ENCODE measurements around the gene FAXDC2. TPM values are rescaled to one million over a fixed set of nuclear protein-coding genes. Genes with fewer than 3 reads are reported as not detected.

The FAXDC2 gene
- total and polyA plus RNA-seq, 2 of the 13 experiments (the other 11 are each of a cell fraction or from before 2014, with no cell fraction given) = 4.7 to 58.8 TPM

DNA sequence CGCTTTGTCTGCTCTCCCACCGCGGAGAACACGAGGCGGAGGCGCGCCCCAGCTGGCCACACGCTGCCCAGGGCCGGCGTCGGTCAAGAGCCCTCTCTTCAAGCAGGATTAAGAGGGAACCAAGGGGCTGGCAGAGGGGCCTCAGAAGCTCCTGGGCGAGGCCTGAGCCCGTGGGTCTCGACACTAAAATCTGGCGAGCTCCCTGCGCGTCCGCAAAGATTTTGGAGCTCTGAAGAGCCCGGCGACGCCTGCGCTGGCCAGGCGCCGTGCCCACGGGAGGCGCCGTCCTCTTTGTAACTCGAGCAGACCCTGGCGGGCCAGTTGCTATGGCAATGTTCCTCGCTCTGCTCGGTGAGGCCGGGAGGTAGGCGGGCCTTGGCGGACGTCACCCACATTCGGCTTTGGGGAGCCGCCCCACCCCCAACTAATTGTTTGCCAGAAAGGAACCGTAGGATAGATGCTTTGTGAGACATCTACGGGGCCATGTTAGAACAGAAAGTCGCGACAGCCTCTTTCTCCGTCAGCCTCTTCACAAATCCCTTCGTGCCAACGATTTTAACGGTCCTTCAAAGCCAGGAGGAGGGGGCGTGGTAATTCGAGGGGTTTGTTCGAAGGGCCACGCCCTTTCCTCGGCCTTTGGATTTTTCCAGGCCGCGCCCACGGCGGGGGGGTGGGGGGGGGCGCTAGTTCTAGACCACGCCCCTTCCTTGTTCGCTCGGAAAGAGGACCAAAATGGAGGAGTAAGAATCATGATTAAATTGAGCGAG, 7.3 kb upstream of the FAXDC2 start (continued):
- TF ChIP-seq, protein P1, sequence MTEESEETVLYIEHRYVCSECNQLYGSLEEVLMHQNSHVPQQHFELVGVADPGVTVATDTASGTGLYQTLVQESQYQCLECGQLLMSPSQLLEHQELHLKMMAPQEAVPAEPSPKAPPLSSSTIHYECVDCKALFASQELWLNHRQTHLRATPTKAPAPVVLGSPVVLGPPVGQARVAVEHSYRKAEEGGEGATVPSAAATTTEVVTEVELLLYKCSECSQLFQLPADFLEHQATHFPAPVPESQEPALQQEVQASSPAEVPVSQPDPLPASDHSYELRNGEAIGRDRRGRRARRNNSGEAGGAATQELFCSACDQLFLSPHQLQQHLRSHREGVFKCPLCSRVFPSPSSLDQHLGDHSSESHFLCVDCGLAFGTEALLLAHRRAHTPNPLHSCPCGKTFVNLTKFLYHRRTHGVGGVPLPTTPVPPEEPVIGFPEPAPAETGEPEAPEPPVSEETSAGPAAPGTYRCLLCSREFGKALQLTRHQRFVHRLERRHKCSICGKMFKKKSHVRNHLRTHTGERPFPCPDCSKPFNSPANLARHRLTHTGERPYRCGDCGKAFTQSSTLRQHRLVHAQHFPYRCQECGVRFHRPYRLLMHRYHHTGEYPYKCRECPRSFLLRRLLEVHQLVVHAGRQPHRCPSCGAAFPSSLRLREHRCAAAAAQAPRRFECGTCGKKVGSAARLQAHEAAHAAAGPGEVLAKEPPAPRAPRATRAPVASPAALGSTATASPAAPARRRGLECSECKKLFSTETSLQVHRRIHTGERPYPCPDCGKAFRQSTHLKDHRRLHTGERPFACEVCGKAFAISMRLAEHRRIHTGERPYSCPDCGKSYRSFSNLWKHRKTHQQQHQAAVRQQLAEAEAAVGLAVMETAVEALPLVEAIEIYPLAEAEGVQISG (CRISPR knock-in tag; IDR thresholded peaks at IDR 0.05) = peak; percentile 69
- TF ChIP-seq, protein P2, sequence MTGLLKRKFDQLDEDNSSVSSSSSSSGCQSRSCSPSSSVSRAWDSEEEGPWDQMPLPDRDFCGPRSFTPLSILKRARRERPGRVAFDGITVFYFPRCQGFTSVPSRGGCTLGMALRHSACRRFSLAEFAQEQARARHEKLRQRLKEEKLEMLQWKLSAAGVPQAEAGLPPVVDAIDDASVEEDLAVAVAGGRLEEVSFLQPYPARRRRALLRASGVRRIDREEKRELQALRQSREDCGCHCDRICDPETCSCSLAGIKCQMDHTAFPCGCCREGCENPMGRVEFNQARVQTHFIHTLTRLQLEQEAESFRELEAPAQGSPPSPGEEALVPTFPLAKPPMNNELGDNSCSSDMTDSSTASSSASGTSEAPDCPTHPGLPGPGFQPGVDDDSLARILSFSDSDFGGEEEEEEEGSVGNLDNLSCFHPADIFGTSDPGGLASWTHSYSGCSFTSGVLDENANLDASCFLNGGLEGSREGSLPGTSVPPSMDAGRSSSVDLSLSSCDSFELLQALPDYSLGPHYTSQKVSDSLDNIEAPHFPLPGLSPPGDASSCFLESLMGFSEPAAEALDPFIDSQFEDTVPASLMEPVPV (CRISPR knock-in tag; IDR thresholded peaks at IDR 0.05) = peak; percentile 33; the same call in 1 of the 2 replicates
- TF ChIP-seq, protein P3, sequence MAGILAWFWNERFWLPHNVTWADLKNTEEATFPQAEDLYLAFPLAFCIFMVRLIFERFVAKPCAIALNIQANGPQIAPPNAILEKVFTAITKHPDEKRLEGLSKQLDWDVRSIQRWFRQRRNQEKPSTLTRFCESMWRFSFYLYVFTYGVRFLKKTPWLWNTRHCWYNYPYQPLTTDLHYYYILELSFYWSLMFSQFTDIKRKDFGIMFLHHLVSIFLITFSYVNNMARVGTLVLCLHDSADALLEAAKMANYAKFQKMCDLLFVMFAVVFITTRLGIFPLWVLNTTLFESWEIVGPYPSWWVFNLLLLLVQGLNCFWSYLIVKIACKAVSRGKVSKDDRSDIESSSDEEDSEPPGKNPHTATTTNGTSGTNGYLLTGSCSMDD (CRISPR knock-in tag; IDR thresholded peaks at IDR 0.05) = no peak
- TF ChIP-seq HCFC1 (IDR thresholded peaks at IDR 0.05; ENCODE audit: low read depth, low read length) = no peak
- TF ChIP-seq, protein P4, sequence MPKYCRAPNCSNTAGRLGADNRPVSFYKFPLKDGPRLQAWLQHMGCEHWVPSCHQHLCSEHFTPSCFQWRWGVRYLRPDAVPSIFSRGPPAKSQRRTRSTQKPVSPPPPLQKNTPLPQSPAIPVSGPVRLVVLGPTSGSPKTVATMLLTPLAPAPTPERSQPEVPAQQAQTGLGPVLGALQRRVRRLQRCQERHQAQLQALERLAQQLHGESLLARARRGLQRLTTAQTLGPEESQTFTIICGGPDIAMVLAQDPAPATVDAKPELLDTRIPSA (CRISPR knock-in tag; IDR thresholded peaks at IDR 0.05; ENCODE audit: borderline replicate concordance) = peak; percentile 16; the same call in 1 of the 2 replicates
- TF ChIP-seq, protein P5, sequence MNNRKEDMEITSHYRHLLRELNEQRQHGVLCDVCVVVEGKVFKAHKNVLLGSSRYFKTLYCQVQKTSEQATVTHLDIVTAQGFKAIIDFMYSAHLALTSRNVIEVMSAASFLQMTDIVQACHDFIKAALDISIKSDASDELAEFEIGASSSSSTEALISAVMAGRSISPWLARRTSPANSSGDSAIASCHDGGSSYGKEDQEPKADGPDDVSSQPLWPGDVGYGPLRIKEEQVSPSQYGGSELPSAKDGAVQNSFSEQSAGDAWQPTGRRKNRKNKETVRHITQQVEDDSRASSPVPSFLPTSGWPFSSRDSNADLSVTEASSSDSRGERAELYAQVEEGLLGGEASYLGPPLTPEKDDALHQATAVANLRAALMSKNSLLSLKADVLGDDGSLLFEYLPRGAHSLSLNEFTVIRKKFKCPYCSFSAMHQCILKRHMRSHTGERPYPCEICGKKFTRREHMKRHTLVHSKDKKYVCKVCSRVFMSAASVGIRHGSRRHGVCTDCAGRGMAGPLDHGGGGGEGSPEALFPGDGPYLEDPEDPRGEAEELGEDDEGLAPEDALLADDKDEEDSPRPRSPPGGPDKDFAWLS (CRISPR knock-in tag; IDR thresholded peaks at IDR 0.05; ENCODE audit: borderline replicate concordance) = no peak
- 0 out of 2 replicates have a peak, but pooled peaks have one; percentile 24 for TF ChIP-seq TOPORS (CRISPR knock-in tag; IDR thresholded peaks at IDR 0.05)
- TF ChIP-seq, protein P6, sequence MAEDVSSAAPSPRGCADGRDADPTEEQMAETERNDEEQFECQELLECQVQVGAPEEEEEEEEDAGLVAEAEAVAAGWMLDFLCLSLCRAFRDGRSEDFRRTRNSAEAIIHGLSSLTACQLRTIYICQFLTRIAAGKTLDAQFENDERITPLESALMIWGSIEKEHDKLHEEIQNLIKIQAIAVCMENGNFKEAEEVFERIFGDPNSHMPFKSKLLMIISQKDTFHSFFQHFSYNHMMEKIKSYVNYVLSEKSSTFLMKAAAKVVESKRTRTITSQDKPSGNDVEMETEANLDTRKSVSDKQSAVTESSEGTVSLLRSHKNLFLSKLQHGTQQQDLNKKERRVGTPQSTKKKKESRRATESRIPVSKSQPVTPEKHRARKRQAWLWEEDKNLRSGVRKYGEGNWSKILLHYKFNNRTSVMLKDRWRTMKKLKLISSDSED (CRISPR knock-in tag; IDR thresholded peaks at IDR 0.05) = no peak
- TF ChIP-seq, protein P7, sequence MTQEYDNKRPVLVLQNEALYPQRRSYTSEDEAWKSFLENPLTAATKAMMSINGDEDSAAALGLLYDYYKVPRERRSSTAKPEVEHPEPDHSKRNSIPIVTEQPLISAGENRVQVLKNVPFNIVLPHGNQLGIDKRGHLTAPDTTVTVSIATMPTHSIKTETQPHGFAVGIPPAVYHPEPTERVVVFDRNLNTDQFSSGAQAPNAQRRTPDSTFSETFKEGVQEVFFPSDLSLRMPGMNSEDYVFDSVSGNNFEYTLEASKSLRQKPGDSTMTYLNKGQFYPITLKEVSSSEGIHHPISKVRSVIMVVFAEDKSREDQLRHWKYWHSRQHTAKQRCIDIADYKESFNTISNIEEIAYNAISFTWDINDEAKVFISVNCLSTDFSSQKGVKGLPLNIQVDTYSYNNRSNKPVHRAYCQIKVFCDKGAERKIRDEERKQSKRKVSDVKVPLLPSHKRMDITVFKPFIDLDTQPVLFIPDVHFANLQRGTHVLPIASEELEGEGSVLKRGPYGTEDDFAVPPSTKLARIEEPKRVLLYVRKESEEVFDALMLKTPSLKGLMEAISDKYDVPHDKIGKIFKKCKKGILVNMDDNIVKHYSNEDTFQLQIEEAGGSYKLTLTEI (CRISPR knock-in tag; conservative IDR thresholded peaks at IDR 0.05) = no peak
- TF ChIP-seq ZNF615 (CRISPR knock-in tag; IDR thresholded peaks at IDR 0.05; ENCODE audit: borderline replicate concordance) = no peak
- TF ChIP-seq, protein P8, sequence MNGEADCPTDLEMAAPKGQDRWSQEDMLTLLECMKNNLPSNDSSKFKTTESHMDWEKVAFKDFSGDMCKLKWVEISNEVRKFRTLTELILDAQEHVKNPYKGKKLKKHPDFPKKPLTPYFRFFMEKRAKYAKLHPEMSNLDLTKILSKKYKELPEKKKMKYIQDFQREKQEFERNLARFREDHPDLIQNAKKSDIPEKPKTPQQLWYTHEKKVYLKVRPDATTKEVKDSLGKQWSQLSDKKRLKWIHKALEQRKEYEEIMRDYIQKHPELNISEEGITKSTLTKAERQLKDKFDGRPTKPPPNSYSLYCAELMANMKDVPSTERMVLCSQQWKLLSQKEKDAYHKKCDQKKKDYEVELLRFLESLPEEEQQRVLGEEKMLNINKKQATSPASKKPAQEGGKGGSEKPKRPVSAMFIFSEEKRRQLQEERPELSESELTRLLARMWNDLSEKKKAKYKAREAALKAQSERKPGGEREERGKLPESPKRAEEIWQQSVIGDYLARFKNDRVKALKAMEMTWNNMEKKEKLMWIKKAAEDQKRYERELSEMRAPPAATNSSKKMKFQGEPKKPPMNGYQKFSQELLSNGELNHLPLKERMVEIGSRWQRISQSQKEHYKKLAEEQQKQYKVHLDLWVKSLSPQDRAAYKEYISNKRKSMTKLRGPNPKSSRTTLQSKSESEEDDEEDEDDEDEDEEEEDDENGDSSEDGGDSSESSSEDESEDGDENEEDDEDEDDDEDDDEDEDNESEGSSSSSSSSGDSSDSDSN (CRISPR knock-in tag; IDR thresholded peaks at IDR 0.05) = peak; percentile 84
- TF ChIP-seq ZNF232 (CRISPR knock-in tag; IDR thresholded peaks at IDR 0.05; ENCODE audit: borderline replicate concordance) = peak; percentile 55; the same call in 1 of the 2 replicates

Measured in HepG2 (cell line).